DOHH2 (cell line): ENCODE results near the gene CCDC102A.

Experiments used
- EZH2phosphoT487 ChIP-seq: fragments of 200-600 bp; sonication (generic); IDR thresholded peaks from 2 replicates; pipeline ENCODE4 v1.6.1; 2017; ENCODE audit warnings: borderline replicate concordance, mild to moderate bottlenecking, antibody characterized with exemption, low read length, moderate library complexity, mixed read lengths
- TF ChIP-seq, protein P1 (sequence below): fragments of 200-600 bp; sonication (generic); IDR thresholded peaks from one replicate; pipeline ENCODE4 v1.5.1; 2014; ENCODE audit warnings: antibody characterized with exemption, mild to moderate bottlenecking, low read depth, low read length; ENCODE audit not compliant: poor library complexity, severe bottlenecking

DNA sequence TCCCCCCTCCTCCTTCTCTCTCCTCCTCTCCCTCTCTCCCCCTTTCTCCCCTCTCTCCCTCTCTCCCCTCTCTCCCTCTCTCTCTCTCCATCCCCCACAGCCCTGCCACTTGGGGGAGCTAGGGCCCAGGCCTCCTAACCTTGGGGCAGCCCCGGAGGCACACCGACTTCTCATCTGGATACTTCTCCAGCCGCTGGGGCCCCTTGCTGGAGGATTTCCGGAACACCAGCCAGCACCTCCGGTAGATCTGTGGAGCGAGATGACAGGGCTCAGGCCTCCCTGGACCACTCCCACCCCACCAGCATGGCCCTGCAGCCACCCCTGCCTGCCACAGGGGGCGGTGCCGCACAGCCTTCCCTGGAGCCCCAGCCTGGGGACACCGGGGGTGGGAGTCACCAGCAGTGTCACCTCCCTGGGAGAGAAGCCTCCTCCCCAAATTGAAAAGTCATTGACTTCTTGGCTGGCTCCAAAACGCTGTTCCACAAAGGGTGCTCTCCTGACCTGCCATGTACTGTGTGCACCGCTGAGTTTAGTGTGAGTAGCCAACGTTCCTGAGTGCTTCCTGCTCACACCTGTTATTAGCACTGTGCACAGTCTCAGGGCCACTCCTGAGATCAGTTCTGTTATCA, 60.5 kb downstream of the CCDC102A start:
- TF ChIP-seq, protein P1, sequence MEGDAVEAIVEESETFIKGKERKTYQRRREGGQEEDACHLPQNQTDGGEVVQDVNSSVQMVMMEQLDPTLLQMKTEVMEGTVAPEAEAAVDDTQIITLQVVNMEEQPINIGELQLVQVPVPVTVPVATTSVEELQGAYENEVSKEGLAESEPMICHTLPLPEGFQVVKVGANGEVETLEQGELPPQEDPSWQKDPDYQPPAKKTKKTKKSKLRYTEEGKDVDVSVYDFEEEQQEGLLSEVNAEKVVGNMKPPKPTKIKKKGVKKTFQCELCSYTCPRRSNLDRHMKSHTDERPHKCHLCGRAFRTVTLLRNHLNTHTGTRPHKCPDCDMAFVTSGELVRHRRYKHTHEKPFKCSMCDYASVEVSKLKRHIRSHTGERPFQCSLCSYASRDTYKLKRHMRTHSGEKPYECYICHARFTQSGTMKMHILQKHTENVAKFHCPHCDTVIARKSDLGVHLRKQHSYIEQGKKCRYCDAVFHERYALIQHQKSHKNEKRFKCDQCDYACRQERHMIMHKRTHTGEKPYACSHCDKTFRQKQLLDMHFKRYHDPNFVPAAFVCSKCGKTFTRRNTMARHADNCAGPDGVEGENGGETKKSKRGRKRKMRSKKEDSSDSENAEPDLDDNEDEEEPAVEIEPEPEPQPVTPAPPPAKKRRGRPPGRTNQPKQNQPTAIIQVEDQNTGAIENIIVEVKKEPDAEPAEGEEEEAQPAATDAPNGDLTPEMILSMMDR: peak; percentile 76
- TF ChIP-seq EZH2phosphoT487: no peak
